DMS53 treated with DMSO at 0.1 percent for 48 hours (cell line): ENCODE data around the gene NPTXR.
"Not testable (repeated sequence)": the region's sequence is repeated elsewhere in the genome, so short reads cannot be mapped to it uniquely, and the experiment has no call there.

Source experiments
- DNase-seq: peaks from one replicate; lab custom pipeline; 2025; ENCODE audit not compliant: unreplicated experiment; lab: John Stamatoyannopoulos, UW

The NPTXR gene

DNA sequence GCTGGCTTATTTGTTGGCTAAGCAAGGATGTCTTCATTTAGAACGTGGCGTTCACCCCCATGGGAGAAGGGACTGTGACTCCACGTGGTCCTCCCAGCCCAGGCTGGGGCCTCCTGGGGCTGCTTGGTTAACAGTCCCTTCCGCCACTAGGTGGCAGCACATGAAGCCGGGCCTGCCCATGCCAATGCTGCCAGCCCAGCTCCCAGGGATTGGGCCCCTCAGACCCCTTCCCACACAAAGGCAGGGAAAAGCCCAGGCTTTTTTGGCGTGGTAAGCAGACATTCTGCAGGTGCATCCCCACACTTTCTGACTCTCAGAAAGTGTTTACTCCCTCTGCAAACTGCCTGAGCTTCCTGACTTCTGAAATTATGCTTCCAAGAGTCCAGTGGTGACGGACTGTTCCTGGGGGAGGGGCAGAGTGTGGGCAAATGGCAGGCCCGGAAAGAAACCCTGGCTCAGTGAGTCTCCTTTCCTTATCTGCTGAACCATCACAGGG lies 25.1 kb upstream of the NPTXR start:
- DNase-seq: peak; percentile 6

DNA sequence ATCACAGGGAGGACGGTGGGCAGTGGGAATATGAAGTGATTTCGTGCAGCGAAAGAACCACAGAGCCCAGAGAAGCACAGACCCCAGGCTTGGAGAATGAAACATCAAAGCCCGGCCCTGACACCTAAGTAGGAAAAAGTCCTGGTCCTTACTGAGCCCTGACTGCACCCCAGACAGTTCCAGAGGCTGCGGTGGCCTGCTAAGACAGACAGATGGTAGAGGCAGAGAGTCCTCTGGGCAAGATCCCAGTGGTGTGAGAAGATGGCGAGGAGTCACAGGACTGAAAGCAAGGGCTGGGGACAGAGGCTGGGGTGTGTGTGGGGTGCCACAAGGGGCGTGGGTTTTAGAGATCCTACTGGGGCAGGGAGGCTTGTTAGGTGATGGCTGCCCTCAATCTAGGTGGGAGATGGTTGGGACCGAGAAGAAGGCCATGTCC lies 24.5 kb upstream of the NPTXR start:
- DNase-seq: no peak

DNA sequence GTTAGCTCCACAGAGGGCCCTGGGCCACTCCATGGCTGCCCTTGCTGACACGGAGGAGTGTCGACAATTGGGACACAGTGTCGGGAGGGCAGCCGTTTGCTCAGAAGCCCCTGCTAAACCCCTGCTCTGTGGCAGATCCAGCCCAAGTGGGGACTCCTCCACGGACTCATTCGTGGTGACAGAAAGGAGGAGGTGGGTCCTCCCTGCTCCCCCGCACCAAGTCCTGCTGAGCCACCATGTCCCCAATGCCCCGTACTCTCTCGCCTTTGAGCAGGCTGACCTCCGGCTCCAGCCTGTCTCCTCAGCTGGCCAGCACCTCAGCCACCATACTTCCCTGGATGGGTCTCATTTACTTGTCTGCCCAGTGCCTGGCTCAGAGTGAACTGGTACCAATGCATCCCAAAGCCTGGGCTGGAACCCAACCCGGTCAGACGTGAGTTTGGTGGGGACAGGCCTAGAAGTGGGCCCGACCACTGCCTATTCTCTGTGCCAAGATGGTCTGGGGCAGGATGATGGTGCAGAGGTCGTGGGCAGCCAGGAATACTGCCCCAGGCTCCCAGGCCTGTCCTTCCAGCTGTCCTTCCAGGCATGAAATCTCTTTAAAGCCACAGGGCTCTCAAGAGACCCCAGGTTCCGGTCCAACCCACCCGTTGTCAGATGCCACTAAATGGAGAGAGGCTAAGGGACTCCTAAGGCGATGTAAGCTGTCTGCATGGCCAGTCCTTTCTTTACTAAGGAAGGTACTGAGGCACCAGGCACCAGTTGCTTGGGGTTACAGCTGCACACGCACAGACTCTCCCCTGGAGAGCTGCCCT lies 23.9 kb upstream of the NPTXR start:
- no peak for DNase-seq

DNA sequence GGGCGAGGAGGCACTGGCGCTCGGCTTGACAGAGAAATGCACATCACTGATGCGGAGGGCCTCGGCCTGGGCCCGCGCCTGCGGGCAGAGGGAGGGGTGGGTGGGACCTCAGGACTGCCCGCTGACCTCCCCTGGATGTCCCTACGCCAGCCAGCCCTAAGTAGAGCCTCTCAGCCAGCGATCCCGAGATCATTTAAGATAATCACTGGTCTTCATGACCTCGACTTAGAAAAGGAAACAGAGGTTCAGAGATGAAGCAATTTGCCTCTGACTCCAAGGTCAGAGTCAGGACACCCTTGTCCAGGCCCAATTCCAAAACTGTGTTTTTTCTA lies 23.3 kb upstream of the NPTXR start:
- DNase-seq: no peak

DNA sequence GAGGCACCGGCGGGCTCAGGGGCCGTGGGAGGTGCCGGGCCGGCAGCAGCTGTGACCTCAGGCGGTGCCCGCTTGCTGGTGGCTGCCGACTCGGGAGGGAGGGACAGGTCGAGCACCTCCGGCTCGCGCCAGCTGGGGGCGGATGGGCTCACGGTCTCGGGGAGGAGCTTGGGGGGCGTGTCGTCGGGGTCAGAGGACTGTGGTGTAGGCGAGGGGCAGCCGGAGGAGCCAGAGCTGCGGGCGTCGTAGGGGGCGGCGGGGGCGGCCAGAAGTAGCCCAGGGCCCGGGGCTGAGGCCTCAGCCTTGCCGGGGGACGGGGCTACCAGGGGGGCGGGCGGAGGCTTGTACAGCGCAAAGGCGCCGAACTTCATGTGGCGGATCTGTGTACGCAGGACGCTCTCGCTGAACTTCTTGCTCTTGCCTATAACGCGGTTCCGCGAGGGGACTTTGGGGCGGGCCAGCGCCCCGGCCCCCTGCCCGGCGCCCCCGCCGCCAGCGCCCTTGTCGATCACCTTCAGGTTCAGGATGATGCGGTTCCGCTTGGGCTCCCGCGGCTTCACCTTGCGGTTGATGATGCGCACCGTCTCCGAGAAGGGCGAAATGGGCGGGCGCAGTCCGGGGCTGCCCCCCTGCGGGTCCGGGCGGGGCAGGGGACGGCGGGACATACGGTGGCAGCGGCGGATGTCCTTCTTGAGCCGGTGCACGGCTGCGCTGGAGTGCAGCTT lies 22.7 kb upstream of the NPTXR start:
- DNase-seq: no peak

DNA sequence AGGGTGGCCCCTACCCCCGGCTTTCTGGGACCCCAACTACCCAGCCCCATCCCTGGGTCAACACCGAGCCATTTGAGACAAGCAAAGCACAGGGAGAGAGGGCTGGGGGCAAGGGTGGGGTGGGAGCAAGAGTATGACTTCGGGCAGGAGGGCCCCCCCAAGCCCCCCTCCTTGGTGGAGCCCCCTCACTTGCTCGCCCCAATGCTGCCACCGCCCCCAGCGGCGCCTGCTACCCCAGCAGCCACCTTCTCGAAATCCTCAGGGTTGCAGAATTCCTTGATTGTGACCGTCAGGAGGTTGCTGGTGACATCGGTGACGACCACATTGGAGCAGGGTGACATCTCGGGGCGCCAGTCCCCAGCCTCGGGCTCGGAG lies 22.2 kb upstream of the NPTXR start:
- DNase-seq: no peak

DNA sequence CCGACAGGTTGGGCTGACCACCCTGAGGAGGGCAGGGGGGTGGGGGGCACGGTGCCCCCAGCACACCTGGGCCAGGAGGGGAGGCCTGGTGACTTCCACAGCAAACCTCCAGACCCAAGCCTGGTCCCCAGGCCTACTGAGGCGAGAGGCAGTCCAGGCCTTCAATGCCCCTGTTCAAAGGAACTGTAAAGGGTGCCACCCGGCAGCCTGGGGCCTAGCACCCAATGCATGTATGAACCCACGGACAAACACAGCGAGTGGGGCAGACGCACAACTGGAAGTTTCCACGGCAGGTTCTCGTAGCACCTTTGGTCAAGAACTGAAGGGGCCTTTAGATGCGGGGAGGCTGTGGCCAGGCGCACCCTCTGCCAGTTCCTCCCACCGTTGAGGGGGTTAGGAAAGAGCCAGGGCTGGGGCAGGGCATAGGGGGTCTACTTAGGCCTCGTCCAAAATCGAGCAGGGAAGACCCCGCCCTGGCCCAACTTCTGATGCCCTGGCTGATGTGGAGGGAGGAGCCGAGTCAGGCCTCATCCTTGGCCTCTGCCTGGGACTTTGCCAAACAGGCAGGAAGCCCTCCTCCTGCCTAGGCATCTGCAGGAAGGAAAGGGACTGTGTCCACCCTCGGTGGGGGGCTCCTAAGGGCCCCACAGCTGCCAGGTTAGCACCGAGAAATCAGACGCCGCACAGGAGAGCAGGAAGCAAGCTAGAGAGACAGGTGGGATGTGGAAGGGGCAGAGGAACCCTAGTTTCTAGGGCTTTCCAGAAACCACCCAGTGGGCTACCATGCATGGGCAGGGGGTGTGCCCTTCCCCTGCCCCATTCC lies 21.6 kb upstream of the NPTXR start:
- no peak for DNase-seq

DNA sequence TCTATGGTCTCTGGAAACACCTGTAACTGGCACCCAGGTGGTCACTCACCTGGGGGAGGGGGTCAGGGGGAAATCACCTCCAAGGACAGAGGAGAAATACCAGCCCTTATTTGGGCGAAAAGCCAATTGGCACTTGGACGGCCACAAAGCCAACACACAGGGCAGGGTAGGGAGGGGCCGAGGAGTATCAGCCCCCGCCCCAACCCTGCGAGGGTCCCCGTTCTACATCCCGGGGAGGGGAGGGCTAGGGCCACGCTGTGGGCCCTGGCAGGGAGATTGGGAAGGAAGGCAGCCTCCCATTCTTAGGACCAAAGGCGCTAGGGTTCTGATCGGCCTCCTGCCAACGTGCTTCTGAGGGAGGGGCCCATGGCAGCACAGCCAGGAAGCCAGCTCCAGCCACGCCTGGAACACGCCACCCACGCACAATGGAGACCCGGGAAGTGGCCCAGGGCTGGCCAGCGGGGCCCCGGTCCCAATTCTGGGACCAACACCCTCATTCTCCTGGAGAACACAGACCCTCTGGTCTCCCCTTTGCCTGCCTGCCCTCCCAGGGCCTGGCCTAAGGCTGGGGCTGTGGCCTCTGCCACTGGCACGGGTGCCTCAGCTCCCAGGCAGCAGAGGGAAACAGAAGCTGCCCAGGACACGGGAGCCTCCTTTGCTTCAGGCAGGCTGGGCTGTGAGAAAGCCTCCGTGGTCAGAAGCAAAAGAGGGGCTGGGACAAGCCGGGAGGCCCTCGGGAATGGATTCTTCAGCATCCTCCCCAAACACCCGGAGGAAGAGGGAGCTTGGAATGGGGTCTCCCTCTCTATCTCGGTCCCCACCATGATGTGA lies 20.7 kb upstream of the NPTXR start:
- DNase-seq: no peak

DNA sequence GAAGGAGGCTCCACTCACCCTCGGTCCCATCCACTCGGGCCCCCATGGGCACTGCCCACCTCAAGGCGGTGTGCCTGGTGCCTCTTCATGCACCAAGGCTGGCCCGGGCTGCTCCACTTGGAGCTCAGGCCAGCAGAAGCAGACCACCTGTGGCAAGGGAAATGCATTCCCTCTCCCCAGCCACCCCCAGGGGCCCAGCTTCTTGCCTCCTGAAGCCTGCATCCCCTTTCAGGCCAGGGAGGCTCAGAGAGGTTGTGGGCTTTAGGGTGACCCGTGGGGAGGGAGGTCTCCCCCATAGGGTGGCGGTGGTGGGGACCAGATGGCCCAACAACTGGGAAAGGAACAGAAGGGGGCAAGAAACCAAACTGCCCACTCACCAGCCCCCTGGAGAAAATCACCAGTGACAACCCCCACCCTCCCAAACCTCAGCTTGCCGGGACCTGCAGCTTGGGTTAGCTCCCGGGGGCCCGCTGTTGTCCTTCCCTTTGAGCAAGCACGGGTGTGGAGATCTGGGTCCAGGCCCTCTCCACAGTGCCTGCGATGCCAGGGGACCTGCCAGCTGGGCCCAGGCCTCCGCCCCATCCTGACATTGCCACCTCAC lies 19.8 kb upstream of the NPTXR start:
- no peak for DNase-seq

DNA sequence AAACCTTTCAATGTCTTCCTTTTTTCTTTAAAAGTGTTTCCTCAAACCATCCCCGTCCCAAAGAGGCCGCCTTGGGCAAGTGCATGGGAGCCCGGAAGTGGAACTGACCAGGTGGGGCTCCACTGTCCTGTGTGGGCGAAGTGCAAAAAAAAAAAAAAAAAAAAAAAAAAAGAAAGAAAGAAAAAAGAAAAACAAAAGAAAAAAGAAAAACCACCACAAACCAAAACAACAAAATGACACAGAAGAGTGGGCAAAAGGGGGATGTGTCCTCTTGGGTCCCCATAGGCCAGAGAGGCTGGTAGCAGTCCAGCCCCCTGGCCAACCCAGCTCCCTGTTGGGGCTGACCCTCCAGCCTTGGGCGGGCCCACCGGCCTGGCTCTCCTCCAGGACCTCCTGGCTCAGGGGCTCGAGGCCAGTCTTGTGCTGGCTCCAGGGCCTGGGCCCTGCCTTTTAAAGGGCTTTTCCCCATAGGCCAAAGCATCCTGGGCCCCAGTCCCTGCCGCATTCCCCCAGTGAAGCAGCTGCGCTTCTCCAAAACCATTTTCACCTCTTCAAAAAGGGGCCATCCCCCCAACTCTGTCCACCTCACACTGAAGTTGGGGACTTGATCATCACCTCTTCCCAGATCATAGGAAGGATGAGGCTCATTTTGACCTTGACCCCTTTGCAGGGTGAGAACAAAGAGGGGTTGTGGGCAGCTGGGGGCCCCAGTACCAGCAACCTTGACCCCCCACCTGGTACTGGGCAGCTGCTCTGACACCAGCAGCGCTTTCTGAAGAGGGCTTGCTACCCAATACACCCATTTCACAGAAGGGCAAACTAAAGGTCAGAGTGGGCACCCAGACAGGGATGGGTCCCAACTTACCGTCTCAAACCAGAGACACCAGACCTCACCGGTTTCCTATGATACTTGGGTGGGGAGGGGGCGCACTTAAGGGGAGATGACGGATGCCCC lies 18.8 kb upstream of the NPTXR start:
- no peak for DNase-seq

DNA sequence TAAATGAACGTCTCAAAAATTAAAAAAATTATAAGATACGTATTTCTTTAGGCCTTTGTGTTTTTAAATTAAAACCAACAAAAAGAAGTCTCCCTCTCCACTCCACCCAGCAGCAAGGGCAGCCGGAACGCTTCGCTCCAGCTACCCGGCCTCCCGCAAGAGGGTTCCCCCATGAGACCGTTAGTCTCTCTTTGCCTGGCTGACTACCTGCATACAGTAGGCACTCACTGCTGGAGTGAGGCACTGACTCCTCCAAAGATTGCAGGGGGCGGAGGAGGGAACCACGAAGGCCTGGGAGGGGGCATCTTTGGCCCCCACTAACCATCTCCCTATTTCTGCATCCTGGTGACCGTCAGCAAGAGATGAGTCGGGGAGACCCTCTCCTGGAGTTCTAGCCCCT lies 18.1 kb upstream of the NPTXR start:
- DNase-seq: no peak

DNA sequence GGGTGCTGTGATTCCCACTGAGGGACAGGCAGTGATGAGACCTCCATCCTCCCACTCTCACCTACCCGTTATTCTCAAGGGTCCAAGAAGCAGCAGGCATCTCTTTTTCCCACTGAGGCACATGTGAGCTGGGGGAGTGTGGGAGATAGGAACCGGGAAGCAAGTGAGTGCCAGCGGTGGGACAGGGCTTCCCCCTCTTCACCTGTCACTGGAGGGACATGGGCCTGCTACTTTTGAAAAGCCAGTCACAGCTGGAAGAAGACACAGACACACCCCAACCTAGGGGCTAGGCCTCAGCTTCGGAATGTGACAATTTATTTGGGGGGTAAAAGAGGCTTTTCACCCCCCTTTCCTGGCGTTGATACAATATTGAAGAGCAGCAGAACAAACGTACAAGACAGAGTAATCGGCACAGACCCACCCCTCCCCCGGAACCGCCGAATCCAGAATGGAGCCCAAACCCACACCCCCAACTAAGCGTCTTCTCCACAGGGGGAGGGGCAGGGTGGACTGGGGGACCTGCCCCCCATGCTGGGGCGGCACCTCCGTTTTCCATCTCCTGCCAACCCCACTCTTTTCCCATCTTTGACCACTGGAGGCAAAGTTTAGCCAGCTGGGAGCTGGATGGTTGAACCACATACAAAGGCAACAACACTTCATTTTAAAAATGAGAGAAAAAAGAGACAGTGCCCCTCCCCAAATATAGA lies 17.5 kb upstream of the NPTXR start:
- DNase-seq: no peak

DNA sequence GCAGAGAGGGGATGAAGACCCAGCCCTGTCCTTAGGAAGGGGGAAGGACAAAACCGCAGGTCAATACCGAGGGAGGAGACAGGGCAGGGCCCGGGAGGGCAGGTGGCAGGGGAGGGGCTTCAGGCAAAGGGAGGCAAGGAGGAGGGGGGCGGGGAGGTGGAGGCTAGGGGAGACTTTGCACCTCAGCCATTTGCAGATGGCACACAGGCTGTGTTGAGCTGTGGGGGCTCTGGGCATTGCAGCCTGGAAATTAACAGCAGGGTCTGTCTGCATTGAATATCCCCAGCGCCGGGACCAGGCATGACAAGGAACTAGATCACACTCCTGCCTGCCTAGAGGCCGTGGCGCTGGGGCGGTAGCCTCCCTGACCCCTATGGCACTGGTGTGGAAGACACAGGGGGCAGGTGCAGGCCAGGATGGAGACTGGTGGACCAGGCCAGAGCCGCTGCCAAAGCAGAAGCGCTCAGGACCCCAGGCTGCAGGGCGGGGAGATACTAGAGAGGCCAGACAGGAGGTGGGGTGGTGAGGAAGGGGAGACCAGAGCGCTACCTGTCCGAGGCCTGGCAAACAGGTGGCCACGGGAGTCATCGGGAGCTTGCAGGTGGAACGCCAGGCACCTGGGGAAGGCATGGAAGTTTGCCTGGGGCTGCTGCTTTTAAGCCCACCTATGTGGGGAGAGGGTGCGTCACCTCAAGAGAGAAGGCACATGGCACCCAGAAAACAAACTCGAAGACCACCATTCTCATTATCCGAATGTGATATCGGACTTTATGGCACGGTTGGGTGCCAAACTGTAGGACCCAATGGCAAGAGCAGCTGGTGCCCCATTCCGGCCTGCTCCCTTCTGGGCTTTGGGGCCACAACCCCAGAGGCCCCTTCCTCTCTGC lies 16.7 kb upstream of the NPTXR start:
- no peak for DNase-seq

DNA sequence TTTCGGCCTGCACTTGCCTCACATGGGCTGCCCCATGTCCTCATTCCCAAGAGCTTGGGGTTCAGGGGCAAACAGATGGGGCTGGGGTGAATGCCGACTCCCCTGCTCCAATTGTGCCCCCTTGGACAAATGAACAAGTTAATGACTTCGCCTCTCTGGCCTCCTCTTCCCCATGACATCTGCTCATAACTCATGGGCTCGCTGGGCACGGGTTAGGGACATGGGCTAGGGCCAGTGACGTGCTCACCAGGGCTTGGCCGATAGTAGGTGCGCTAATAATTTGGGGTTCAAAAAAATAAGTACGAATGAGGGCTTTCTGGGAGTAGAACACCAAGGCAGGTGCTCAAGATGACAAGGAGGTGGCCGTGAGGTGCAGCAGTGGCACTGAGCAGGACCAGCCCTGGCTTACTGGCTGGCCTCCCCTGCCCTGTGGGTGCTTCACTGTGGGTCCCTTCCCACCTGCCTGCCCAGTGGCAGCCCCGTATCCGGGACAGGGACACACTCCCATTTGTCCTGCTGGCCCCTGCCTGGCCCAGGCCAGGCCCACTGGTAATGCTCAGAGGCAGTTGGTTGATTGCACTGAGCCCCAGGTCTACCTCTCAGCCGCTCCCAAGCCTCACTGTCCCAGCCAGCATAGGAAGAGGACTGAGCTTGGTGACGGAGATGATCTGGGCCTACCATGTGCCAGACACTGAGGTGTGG lies 15.9 kb upstream of the NPTXR start:
- DNase-seq: no peak

DNA sequence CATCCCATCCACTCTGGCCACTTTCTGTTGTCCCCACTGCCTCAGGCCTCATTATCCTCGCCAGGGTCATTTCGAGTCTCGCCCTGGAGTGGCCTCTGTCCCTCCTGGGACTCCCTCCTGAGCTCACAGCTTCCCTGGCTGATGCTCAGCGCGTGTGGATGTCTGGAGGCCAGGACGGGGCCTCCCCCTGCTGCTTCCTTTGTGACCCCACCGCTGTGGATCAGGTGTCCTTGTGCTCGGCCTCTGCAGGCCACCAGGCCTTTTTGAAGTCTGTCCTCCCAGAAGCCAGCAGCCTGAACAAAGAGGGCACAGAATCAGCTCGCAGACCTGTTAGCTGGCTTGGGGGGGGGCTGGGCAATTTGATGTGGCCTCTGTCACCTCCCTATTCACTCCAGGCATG lies 14.7 kb upstream of the NPTXR start:
- DNase-seq: no peak

DNA sequence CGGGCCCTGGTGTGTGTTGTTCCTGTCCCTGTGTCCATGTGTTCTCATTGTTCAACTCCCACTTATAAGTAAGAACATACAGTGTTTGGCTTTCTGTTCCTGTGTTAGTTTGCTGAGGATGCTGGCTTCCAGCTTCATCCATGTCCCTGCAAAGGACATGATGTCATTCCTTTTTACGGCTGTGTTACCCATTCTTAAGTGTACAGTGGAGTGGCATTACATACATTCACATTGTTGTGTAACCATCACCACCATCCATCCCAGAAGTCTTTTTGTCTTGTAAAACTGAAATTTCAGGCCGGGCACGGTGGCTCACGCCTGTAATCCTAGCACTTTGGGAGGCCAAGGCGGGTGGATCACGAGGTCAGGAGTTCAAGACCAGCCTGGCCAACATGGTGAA lies 10.6 kb upstream of the NPTXR start:
- DNase-seq: not testable (repeated sequence)

DNA sequence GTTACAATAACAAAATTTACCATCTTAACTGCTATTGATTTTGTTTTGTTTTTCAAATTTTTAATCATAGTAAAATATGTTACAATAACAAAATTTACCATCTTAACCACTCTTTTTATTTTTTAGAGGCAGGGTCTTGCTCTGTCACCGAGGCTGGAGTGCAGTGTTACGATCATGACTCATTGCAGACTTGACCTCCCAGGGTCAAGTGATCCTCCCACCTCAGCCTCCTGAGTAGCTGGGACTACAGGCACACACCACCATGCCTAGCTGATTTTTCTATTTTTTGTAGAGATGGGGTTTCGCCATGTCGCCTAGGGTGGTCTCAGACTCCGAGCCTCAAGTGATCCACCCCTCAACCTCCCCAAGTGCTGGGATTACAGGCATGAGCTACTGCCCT lies 10.1 kb upstream of the NPTXR start:
- not testable (repeated sequence) for DNase-seq
